COLO829 (cell line): ENCODE data around the gene MOB3B.

Experiments used
- DNase-seq: peaks from one replicate; pipeline ENCODE4 v3.0.0; 2012; ENCODE audit warnings: low spot score

Gene MOB3B

DNA sequence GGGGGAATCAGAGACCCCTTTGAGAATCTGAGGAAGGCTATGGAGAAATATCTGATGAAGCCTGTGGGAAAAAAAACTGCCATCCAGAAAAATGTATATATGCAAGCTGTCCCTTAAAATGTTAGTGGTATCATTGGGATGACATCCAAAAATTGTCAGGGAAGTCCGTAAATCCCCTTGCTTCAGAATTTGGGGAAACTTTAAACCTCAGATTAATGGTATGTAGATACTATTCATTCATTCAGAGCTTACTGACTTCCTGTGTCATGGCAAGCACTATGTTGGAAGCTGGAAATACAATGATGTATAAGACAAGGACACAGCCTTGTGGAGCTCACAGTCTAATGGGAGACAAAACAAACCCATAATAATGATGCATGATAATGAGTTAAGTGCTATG, 10.9 kb upstream of the MOB3B start:
- no peak for DNase-seq

DNA sequence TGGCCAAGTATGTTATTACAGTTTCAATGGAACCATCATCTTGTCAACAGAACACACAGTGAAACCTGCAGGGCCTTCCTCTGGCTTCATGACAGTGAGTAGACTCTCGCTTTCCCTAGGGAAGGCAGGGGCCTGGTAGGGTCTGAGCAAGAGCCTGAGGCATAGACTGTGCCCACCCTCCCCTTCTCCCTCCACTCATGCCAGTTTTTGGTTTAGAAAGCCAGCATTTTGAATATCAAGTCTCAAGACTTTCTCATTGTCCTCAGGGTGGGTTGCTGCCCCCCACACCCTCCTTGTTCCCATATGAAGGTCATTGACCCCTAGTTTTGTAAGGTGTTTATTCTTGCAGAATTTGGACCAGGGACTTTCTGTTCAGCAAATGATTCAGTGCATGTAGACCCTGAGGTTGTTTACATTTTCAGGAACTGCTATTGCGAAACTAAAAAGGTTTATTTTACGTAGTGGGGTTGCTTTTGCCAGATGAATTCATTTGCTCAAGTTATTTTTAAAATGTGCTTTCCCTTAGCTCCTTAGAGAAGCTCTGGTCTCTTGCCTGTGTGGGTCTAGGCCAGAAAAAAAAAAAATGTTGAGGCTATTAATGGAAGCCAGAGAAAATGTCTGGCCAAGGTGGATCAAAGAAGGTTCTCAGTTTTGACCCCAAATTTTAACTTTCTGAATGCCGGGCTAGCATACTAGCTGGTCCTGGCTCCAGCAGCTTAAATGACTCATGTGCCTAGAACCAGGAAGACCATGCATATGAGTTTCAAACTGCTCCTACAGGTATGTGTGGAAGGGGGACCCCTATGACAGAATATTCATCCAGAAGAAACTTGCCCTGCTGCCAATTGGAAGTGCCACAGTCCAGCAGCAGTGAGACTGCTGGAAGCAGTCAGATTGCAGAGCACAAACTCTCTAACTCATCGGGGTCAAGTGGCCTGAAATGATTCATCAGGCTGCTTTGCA, 10.1 kb upstream of the MOB3B start:
- no peak for DNase-seq

DNA sequence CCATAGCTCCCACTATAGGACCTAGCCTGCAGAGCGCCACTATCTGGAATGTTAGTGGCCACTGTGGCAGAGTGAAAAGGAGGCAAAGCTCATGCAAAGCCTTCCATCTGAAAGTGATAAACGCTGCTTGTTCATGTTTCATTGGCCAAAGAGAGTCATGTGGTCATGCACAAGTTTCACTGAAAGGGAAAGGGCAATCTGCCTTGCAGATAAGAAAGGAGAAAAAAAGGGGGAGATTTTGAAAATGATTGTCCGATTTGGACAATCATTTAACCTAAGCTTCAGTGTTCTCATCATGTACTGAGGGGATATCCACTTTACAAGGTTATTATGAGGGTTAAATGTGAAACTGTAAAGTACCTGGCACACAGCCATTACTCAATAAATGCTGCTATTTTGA, 9.0 kb upstream of the MOB3B start:
- no peak for DNase-seq

DNA sequence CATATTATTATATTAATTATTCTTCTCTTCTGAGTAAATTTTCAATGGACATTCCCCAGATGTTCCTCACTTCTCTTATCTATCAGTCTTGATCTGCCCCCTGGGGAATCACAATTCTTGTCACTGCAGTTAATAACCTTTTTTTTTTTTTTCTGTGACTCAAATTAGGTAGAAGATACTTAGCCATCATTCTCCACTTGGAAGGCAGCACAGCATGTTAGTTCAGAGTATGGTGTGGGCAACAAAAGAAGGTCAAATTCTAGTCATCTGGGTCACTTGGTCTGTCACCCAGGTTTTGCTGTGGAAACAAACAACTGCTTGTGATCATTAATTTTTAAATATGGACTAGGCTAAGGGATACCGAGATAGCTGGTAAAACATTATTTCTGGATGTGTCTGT, 8.1 kb upstream of the MOB3B start:
- no peak for DNase-seq

DNA sequence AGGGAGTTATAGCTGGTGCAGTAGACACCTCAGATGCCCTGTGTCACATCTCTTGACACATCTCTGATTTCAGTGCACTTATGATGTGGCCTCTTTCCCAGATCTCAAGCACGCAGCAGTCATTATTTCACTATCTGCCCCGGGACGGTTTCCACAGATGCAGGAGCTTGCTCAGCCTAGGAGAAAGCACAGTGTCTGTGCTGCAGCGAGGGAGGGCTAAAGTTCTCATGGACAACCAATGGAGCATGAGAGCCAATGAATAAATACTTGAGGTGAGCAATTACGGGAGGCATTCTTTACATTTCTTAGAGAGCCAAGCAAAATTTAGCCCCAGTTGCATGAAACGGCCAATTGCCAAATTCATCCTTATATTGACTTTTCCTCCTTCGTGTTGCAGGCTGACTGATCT, 7.4 kb upstream of the MOB3B start:
- no peak for DNase-seq

DNA sequence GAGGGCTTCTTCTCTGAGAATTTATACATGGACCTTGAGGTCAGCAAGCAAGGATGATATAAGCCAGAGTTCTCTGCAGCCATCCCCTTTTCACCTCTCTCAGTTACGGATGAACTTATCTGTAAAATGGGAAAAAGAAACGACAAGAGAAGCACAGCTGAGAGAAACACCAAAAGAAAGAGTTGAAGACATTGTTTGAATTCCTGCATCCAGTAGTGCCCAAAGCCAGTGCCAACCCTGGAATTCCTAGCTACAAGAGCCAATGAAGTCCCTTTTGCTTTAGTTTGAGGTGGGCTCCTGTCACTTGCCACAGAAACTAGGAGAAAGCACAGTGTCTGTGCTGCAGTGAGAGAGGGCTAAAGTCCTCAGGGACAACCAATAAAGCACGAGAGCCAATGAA, 6.6 kb upstream of the MOB3B start:
- no peak for DNase-seq

DNA sequence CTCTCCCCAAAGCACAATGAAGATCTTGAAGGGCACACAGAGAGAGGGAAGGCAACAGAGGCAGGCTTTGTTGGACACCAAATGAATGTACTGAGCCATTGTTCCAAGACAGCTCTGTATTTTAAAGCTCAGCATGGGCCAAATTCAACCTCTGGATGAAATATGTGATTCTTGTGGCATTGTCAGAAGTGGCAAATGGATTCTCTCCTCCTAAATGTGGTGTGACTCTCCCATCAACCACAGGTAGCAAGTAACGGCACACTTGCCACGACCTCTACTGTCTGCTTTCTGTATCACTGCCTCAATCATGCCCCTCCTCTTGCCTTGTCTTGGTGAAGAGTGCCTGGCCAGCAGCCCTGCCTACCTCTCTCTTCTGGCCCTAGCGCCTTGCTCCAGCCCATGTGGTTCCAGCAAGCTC, 6.1 kb upstream of the MOB3B start:
- DNase-seq = no peak

DNA sequence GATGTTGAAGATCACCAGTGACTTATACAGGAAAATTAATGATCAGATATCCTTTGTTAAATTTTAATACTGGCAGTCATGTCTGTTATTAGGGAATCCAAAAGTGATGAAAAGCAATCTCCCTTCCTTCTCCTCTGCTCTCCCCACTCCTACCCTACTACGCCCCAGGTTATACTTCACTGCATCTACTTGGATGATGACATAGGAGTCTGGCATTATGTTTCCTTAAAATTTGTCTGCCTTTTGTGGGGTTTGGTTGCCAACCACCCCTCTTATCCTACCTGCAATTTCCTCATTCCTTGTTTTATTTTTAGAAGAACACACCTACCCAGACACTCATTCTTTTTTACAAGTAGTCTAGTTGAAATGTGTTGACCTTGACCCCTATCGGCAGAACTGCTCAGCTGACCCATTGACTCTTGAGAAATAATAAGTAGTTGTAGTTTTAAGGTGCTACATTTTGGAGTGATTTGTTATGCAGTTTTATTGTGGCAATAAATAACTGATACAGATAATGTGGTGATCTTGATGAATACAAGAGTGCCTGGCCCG, 5.1 kb upstream of the MOB3B start:
- DNase-seq = no peak

DNA sequence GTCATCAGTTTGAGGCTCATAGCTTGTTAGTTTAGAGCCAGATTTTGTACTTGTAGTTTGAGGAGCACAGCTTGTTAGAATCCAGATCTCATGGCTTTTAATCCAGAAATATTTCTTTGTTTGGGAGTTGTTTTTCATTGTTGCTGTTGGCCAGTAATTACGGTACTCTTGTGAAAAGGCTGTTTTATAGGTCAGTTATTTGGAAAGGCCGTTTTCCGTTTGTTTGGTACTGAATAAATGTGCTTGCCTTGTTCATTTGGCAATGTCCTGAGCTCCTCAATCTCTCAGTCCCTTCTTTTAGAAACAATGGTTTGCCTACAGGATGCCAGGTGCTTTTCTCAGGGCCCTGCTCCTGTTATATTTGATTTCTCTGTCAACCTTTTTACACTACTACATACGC, 4.5 kb upstream of the MOB3B start:
- no peak for DNase-seq

DNA sequence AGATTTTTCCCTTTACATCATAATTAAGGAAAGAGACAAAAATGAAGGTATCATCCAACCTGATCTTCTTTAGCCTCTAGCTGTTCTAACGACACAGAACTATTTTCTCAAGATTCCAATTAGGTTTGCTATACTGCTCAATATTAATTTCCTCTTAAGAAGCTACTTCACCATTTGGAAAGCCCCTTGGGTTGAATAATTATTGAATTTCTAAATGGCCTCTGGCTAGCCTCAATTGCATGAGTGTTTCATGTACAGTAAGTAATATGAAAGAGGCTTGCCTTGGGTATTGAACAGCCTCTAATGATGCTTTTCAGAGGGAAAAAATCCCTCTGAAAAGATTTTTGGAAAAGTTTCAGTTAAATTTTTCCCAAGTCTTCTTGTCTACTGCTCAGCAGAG, 3.7 kb upstream of the MOB3B start:
- DNase-seq = no peak

DNA sequence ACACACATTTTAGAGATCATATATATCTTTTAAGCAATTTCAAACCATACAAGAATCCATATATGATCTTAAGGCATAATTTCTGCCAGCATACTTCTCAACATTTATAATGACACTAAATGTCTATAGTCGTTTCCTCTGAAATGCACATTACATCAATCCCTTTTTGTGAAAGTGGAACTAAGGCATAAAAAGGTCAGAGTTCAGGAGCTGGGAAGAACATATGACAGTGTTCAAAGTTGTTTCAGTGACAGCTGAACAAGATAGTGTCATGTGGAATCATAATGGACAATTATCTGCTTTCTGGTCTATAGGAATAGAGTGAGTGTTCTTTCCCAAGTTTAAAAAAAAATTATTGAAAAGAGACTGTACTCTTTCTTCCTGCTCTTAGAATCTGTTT, 2.4 kb upstream of the MOB3B start:
- DNase-seq = no peak

DNA sequence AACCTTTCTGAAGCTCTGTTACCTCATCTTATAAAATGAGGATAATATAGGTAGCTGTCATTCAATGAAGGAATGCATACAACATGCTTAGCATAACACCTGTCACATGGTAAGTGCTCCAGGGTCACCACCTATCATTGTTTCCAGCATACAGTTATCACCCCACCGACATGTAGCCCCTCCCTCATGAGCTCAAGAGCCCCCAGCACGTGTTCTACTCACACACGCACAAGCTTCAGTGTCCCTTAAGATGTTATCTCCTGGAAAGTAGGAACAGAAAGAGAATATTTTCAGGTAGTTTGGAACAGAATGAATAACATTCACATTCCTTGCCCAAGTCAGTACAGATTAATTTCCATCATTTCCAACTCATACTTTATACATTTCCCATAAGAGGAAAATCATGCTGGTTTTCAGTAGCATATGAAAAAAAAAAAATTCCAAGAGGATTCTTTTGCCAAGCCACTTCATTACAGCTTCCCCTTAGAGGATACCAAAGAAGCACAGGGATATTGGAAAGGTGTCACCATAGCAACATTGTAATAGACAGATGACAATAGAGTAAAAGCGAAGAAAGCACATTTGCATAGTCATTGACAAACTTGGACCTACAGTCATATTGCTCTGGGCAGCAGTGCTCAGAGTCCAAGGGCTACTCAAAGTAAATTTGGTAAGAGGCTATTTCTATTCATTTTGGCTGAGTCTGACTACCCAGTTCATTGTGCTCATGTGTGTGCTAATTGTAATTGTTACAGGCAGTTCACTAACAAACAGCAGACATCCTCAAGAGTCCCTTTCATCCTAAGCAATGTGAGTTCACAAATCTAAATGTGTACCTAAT, 1.5 kb upstream of the MOB3B start:
- DNase-seq = no peak

DNA sequence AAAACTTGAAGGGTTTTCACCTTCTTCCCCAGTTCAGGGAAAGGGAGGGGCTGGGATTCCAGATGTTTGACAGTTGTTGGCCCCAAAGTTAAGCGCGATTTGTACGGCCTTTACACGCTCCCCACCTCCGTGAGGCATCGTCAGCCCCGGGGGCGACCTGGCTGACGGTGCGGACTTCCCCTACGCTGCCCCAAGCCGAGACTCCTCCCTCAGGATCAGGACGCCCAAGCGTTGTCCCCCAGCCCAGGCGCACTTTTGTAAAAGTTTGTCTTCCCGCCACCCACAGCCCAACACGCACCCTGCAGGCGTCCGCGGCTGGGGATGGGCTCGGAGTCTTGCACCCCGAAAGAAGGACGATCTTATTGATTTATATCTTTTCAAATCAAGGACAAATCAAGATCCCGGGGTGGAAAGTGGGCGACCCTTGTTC, 713 bp downstream of the MOB3B start:
- DNase-seq = no peak

DNA sequence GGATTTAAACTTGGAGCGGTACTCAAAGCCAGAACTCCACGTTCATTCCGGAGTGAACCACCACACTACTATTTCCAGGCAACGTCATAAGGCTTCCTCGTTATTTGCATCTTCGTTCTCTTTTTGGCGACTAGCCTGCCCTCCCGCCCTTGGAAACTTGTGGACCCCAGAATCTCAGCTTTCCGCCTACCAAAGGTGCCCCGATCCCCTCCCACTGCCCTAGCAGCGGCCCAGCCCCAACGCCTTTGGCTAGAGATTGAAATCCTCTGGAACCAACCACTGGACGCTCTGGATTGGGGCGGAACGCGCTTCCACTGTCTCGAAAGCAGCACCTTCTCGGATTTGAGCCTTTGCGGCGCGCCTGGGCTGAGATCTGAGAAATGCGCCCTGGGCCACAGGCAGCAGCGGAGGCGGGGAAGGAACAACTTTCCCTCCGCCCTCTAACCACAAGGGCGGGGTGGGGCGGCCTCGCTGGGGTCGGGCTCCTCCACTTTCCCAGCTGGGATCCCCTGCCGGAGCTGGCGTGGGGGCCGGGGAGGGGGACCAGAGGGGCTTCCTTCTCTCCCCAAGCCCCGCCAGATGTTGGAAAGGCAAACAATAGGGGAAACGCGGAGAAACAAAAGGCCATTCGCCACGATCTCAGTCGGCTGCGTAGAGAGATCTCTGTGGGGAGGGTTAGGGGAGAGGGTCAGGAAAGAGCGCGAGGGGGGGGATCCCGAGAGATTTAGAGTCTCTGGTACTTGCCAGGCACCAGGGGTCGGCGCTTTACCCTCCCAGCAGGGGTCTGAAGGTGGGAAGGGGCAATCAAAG, 1.3 kb downstream of the MOB3B start:
- no peak for DNase-seq

DNA sequence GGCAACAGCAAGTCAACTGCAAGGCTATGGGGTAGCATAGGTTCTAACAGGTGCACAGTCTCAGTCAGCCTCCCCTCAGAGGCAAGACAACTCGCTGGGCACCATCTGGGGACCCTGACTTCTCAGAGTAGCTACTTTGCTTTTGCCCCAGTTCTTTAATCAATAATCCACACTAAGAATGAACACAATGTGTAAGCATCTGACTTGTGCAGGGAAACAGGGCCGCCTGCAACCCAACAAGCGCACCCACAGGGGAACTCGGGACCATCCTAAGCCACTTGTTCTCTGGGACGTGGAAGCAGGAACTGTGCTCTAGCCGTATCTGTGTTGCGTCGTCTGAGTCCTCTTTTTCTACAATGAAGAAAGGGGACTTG, 1.9 kb downstream of the MOB3B start:
- DNase-seq = no peak

DNA sequence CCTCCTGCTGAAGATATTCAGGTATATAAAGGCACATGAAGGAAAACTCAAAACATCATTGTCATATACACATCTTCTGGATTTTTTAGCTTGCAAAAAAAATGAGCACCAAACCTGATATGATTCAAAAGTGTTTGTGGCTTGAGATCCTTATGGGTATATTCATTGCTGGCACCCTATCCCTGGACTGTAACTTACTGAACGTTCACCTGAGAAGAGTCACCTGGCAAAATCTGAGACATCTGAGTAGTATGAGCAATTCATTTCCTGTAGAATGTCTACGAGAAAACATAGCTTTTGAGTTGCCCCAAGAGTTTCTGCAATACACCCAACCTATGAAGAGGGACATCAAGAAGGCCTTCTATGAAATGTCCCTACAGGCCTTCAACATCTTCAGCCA, 5.4 kb downstream of the MOB3B start, which contains the start of gene IFNK:
TSS of gene IFNK (plus strand) at position 55 of the 400 bp plus-strand sequence. CDS start at position 102, 47 bp downstream.
- no peak for DNase-seq

DNA sequence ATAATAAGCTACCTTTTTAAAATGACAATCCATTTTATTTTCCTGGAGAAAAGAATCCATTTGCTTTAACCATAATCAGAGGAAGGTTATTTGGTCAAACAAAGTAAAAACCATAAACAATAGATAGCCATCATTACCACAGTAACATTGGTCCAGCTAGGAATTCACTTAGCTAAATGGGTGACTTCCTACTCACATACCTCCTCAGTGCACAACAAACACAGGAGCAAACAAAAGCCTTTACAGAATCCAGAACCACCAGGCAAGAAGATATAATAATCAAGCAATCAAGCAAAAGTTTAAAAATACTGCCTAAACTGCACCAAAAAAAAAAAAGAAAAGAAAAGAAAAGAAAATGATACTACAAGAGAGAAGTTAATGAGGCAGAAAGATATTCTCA, 6.5 kb downstream of the MOB3B start:
- no peak for DNase-seq

DNA sequence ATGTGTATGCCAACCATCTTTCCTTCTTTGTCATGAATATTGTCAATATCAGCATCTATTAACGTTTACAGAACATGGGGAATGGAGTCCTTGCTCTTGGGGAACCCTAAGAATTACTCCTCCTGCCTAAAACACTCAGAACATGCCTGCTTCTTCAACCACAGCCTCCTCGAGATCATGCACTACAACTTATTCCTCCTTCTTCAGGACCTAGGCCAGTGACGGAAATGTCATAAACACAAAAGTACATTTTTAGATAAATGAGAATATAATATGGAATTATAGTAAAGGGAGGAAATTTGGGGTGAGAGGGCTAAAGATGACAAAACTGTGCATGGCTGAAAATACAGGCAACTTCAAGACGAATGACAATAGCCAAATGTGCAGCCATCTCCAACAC, 8.6 kb downstream of the MOB3B start:
- DNase-seq = no peak

DNA sequence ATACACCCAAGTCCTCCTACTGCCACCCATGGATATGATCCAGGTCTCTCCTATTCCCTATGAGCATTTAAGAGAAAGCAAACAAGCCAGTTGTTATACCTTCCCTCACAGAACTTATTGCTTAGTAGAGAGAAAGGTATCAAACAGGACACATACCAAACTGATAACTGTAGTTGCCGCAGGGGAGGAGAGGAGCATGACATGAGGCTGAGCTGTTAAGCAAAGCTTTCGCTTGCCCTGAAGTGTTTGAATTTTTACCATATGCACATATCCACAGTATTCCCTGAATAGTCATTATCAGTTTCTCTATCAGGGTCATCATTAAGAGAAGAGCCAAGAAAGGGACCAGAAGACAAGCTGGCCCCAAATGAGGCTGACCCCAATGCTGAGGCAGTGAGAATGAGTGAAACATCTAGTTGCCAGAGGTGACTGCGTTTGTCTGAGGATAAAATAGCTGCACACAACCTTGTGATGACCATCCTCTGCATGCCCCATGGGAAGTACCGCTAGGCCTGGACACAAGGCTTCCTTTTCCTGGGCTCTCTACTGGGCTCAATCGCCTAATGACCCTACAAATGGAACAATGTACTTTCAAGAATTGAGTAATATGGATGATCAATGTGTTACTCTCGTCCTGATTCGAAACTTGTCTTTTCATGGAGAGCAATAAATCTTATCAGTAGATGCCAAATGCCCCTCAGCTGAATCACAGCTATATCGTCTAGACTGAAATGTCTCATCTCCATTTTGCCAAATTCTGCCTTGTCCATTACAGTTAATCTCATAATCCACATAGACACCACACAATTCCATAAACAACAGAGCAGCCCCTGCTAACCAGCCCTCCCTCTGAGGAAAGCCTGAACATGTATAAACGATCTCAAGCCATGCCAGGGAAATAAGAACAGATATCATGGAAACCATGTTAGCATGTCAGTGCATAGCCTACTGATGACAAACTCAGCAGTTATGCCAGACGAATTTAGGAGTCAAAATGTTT, 9.8 kb downstream of the MOB3B start:
- DNase-seq = no peak

DNA sequence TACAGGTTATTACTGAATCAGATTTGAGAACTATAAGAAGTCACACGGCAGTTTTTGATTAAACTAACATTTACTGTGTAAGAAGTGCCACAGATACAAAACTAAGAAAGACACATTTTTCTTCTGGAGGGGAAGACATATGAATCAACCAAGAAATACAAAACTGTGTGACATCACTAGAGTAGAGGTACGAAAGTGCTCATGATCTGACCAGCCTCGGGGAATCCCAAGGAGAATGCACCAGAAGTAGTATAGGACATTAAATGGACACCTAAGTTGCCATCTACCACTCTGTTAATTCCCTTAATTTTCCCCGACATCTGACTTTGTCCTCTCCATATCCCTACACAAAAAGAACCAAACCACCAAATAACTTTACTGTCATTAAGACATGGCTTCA, 10.8 kb downstream of the MOB3B start:
- DNase-seq = no peak

DNA sequence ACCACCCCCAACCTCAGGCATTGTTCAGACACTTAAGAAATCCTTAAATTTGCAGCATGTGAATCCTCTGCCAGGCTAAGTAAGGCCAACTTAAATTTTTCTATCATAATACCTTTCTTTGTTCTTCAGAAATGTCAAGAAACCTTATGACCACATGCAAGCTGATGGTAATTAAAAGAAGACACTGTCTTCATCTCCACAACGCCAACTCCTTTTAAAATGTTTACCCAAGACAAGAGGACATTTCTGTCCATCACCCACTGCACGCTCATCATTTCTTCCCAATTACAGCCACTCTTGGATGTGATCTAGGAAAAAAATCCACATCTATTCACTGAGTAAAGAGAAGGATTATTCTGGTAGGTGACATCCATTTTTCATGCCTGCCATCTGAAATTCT, 11.6 kb downstream of the MOB3B start:
- peak; percentile 75 for DNase-seq
